Upper lobe of left lung (tissue), 6 donors: Measurements from ENCODE around the gene TRIM8. TPM values are rescaled to one million over a fixed set of nuclear protein-coding genes. Genes with fewer than 3 reads are reported as not detected.
A peak's percentile ranks its signal among the peaks of the same experiment; 100 is the strongest.

ENCODE experiments used
- ATAC-seq, 2 donors: fragments of 200-7000 bp; cut with Tn5 transposase; one replicate each; pipeline ENCODE4 v1.9.1; 2022; ENCODE audit warnings: mild to moderate bottlenecking in 2 of 2, moderate library complexity in 2 of 2; ENCODE audit not compliant: low FRiP score in 2 of 2
- DNase-seq, 2 donors: peaks; one replicate each; pipeline ENCODE4 v3.0.0-alpha.2; 2019 to 2020
- H3K27ac ChIP-seq, 4 donors: fragments of 200-600 bp; sonication (generic); one replicate each; pipeline ENCODE4 v1.5.1; 2016 to 2019
- H3K27me3 ChIP-seq, 4 donors: fragments of 200-600 bp; sonication (generic); one replicate each; pipeline ENCODE4 v1.5.1; 2017 to 2019
- H3K36me3 ChIP-seq, 4 donors: fragments of 200-600 bp; sonication (generic); one replicate each; pipeline ENCODE4 v1.5.1; 2016 to 2019
- H3K4me1 ChIP-seq, 4 donors: fragments of 200-600 bp; sonication (generic); one replicate each; pipeline ENCODE4 v1.5.1; 2018 to 2019
- H3K4me3 ChIP-seq, 4 donors: fragments of 200-600 bp; sonication (generic); one replicate each; pipeline ENCODE4 v1.5.1; 2017 to 2019; ENCODE audit warnings: mild to moderate bottlenecking in 2 of 4, moderate library complexity in 1 of 4
- H3K9me3 ChIP-seq, 4 donors: fragments of 200-600 bp; sonication (generic); one replicate each; pipeline ENCODE4 v1.5.1; 2018 to 2019
- EP300 ChIP-seq, 4 donors: sonication (generic); formaldehyde crosslinking; IDR thresholded peaks; one replicate each; pipeline ENCODE4 v1.5.1; 2017; ENCODE audit warnings: antibody characterized with exemption in 4 of 4, control low read depth in 2 of 4
- POLR2A ChIP-seq, 4 donors: fragments of 450-650 bp; IDR thresholded peaks; one replicate each; pipeline ENCODE4 v1.5.1; 2016 to 2017; ENCODE audit warnings: antibody characterized with exemption in 4 of 4, mild to moderate bottlenecking in 2 of 4
- POLR2AphosphoS5 ChIP-seq, 2 donors: sonication (generic); formaldehyde crosslinking; IDR thresholded peaks; one replicate each; pipeline ENCODE4 v1.5.1; 2017; ENCODE audit warnings: antibody characterized with exemption in 2 of 2
- WGBS, 2 donors: methylation state at CpG; one replicate each; pipeline ENCODE4 v1.1.5; 2017 to 2018; 5-methylcytosine and 5-hydroxymethylcytosine counted together
- total RNA-seq, 6 donors: library from RNA; depleted of rRNA in 4 of 6; stranded (reverse); fragments of >200 nt in 4 of 6; gene quantifications; one replicate each; pipeline versions ENCODE4 v1.1.0 to v1.2.1, GENCODE V29; 2016 to 2021
- TF ChIP-seq, protein P1 (sequence below), 6 experiments: fragments of 450-650 bp in 4 of 6; fragments of 200-600 bp in 2 of 6; sonication (generic) in 2 of 6; IDR thresholded peaks; one replicate each; pipeline ENCODE4 v1.5.1; 2016 to 2019; ENCODE audit warnings: antibody characterized with exemption in 6 of 6
- donor health status: DM: no; HTN: no; CAD: no; lungs with moderate emphysema.
- donor health status: DM: no; HTN: yes; CAD: no; lungs with severe emphysema.

TRIM8 gene
- total RNA-seq, 6 donors from 2014 or later, result 162 to 279 (median 177) TPM

DNA sequence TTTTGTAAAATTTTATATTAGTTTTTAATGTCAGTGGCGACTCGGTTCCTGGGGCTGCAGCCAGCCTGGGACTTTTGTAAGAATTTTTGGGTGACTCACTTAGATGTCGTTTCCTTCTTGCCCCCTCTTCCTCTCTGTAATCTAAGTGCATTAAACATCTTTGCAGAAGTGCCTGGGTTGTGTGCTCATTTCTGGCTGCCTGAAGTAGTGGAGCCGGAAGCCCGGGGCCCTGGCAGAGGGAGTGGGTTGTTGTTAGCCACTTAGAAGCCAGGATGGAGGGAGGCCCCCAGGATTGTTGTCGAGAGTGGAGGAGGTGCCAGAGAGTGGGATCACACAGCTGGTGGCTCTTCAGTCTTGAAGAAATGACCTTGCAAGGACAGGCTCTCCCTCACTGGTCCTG is 11.0 kb upstream of the TRIM8 start:
- H3K9me3 ChIP-seq, result no peaks in the 10 kb centered on the region
- no peaks in the 10 kb centered on the region for H3K27me3 ChIP-seq
- ATAC-seq (peak; percentile 37 to 68), DNase-seq (peak in 1 of 2 donors; percentile 76)
- WGBS, 2 donors, result 12 to 13% methylated on average over 6 of the region's 6 CpGs
- H3K27ac ChIP-seq, result peak overlapping the region; percentile 74 to 87 (median 78)
- no peak overlapping the region for H3K4me3 ChIP-seq
- TF ChIP-seq EP300 (IDR thresholded peaks at IDR 0.05) (no peak), POLR2AphosphoS5 (IDR thresholded peaks at IDR 0.05) (no peak), POLR2A (IDR thresholded peaks at IDR 0.05) (no peak)
- TF ChIP-seq, protein P1, sequence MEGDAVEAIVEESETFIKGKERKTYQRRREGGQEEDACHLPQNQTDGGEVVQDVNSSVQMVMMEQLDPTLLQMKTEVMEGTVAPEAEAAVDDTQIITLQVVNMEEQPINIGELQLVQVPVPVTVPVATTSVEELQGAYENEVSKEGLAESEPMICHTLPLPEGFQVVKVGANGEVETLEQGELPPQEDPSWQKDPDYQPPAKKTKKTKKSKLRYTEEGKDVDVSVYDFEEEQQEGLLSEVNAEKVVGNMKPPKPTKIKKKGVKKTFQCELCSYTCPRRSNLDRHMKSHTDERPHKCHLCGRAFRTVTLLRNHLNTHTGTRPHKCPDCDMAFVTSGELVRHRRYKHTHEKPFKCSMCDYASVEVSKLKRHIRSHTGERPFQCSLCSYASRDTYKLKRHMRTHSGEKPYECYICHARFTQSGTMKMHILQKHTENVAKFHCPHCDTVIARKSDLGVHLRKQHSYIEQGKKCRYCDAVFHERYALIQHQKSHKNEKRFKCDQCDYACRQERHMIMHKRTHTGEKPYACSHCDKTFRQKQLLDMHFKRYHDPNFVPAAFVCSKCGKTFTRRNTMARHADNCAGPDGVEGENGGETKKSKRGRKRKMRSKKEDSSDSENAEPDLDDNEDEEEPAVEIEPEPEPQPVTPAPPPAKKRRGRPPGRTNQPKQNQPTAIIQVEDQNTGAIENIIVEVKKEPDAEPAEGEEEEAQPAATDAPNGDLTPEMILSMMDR (IDR thresholded peaks at IDR 0.05), result no peak
- peaks cover 0 to 10% (median 2%) of the 10 kb centered on the region in 4 donors for H3K36me3 ChIP-seq
- peaks cover 49 to 60% (median 52%) of the 10 kb centered on the region in 4 donors for H3K4me1 ChIP-seq

DNA sequence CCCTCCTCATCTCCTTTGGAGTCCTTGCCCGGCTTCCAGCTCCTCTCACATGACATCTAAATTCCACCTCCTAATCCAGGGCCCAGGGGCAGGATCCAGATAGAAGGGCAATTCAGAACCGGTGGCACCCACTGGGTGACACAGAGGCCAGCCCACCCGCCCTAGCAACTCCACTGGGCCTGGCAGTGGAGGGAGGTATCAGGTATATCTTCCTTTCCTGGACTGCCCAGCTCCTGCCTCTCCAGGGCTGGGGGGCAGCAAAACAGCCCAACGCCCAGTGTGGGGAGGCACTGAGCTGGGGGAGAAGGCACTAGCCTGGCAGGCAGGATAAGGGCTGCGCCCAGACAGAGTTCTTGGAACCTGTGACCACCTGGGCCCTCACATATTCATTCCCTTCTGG is 10.4 kb upstream of the TRIM8 start:
- peaks cover 0 to 10% (median 2%) of the 10 kb centered on the region in 4 donors for H3K36me3 ChIP-seq
- ATAC-seq (no peak), DNase-seq (no peak)
- H3K27me3 ChIP-seq, result no peaks in the 10 kb centered on the region
- no peaks in the 10 kb centered on the region for H3K9me3 ChIP-seq
- H3K4me3 ChIP-seq, result no peak overlapping the region
- no peak for TF ChIP-seq EP300 (IDR thresholded peaks at IDR 0.05)
- peak overlapping the region; percentile 74 to 87 (median 78) for H3K27ac ChIP-seq
- 75 to 87% methylated on average over 3 to 5 of the region's 5 CpGs for WGBS, 2 donors
- H3K4me1 ChIP-seq, result peaks cover 44 to 55% (median 46%) of the 10 kb centered on the region in 4 donors

DNA sequence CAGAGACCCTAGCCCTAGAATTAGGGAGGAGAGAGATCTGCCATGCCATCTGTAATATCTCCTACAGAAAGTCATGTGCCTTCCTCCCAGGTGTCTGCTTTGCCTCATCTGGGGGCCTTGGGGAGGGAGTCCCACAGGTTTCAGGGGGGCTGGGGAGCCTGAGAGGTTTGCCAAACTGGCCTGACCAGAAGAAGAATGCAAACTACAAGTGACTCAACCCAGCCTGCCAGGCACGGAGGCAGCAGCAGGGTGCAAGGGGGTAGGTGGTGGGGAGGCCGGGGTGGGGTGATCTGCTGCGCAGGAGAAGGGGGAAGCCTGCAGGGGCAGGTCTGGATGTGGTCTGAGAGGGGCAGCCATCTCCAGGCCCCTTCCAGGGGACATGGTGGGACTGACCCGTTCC is 9.6 kb upstream of the TRIM8 start:
- Histone ChIP-seq H3K27ac (peak overlapping the region in 3 of 4 donors; percentile 74 to 87 (median 81)), H3K9me3 (no peaks in the 10 kb centered on the region), H3K4me3 (no peak overlapping the region), H3K27me3 (no peaks in the 10 kb centered on the region), H3K4me1 (peaks cover 37 to 46% (median 41%) of the 10 kb centered on the region in 4 donors), H3K36me3 (peaks cover 0 to 10% (median 2%) of the 10 kb centered on the region in 4 donors)
- ATAC-seq (peak in 1 of 2 donors; percentile 7), DNase-seq (no peak)
- WGBS, 2 donors, result 48% methylated on average over 4 of the region's 4 CpGs; no CpG with 5 or more reads in 1 of the 2 donors
- TF ChIP-seq, protein P1 (IDR thresholded peaks at IDR 0.05), result no peak
- no peak for TF ChIP-seq POLR2A (IDR thresholded peaks at IDR 0.05)
- TF ChIP-seq POLR2AphosphoS5 (IDR thresholded peaks at IDR 0.05), result no peak
- no peak for TF ChIP-seq EP300 (IDR thresholded peaks at IDR 0.05)

- peaks cover 0 to 4% (median under 1%) of the 10 kb centered on the region in 4 donors for H3K36me3 ChIP-seq
- ATAC-seq (peak; percentile 18 to 21), DNase-seq (no peak)
- no peak overlapping the region for H3K4me3 ChIP-seq
- no peaks in the 10 kb centered on the region for H3K9me3 ChIP-seq
- H3K27ac ChIP-seq, result peak overlapping the region in 3 of 4 donors; percentile 74 to 87 (median 81)
- peaks cover 36 to 42% (median 38%) of the 10 kb centered on the region in 4 donors for H3K4me1 ChIP-seq
- TF ChIP-seq POLR2AphosphoS5 (IDR thresholded peaks at IDR 0.05) (no peak), EP300 (IDR thresholded peaks at IDR 0.05) (no peak), POLR2A (IDR thresholded peaks at IDR 0.05) (no peak)
- TF ChIP-seq, protein P1 (IDR thresholded peaks at IDR 0.05), result no peak
- no peaks in the 10 kb centered on the region for H3K27me3 ChIP-seq
- 10 to 15% methylated on average over 4 of the region's 4 CpGs for WGBS, 2 donors
Observed at GRCh38 chr10:102635377-102635776, 8.9 kb upstream of the TRIM8 start.

GRCh38 chr10:102639537-102639936 is 4.7 kb upstream of the TRIM8 start:
- Histone ChIP-seq H3K36me3 (no peaks in the 10 kb centered on the region), H3K27ac (no peak overlapping the region), H3K9me3 (no peaks in the 10 kb centered on the region), H3K4me3 (no peak overlapping the region), H3K27me3 (no peaks in the 10 kb centered on the region), H3K4me1 (peaks cover 12 to 20% (median 14%) of the 10 kb centered on the region in 4 donors)
- TF ChIP-seq EP300 (IDR thresholded peaks at IDR 0.05), result no peak
- TF ChIP-seq, protein P1 (IDR thresholded peaks at IDR 0.05), result no peak
- no peak for TF ChIP-seq POLR2AphosphoS5 (IDR thresholded peaks at IDR 0.05)
- TF ChIP-seq POLR2A (IDR thresholded peaks at IDR 0.05), result no peak
- WGBS, 2 donors, result 36 to 43% methylated on average over 2 of the region's 2 CpGs
- ATAC-seq (no peak), DNase-seq (no peak)
